ENCODE data around the gene COQ8B.

DNA sequence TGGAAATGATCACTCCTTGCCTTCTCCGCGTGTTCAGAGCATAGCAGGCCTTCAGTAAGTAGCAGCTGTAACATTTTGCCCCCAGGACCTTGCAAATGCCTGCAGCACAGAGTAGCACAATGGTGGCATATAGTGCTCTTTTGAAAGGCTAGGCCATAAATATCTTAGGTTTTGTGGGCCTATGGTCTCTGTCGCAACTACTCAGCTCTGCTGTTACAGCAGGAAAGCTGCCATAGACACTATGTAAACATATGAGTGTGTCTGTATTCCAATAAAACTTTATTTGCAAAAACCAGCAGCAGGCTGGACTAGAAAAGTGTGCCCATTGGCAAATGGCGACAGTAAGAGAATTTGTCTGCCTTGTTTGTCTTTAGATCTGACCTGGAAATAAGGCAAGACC is 9.6 kb upstream of the COQ8B start:
- no peak for TF ChIP-seq POLR2AphosphoS5 (IDR thresholded peaks at IDR 0.05)
- TF ChIP-seq, protein P1, sequence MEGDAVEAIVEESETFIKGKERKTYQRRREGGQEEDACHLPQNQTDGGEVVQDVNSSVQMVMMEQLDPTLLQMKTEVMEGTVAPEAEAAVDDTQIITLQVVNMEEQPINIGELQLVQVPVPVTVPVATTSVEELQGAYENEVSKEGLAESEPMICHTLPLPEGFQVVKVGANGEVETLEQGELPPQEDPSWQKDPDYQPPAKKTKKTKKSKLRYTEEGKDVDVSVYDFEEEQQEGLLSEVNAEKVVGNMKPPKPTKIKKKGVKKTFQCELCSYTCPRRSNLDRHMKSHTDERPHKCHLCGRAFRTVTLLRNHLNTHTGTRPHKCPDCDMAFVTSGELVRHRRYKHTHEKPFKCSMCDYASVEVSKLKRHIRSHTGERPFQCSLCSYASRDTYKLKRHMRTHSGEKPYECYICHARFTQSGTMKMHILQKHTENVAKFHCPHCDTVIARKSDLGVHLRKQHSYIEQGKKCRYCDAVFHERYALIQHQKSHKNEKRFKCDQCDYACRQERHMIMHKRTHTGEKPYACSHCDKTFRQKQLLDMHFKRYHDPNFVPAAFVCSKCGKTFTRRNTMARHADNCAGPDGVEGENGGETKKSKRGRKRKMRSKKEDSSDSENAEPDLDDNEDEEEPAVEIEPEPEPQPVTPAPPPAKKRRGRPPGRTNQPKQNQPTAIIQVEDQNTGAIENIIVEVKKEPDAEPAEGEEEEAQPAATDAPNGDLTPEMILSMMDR (IDR thresholded peaks at IDR 0.05), result no peak

Measured in sigmoid colon (tissue), 4 donors.